HG02852 (cell line): ENCODE measurements around the gene PRRT3.
"Not testable (repeated sequence)": the region's sequence is repeated elsewhere in the genome, so short reads cannot be mapped to it uniquely, and the experiment has no call there.

ENCODE experiments used
- ATAC-seq: cut with Tn5 transposase; IDR thresholded peaks from one replicate; pipeline ENCODE4 v1.9.1; 2021; ENCODE audit warnings: mild to moderate bottlenecking, moderate library complexity; ENCODE audit not compliant: unreplicated experiment

PRRT3 gene

DNA sequence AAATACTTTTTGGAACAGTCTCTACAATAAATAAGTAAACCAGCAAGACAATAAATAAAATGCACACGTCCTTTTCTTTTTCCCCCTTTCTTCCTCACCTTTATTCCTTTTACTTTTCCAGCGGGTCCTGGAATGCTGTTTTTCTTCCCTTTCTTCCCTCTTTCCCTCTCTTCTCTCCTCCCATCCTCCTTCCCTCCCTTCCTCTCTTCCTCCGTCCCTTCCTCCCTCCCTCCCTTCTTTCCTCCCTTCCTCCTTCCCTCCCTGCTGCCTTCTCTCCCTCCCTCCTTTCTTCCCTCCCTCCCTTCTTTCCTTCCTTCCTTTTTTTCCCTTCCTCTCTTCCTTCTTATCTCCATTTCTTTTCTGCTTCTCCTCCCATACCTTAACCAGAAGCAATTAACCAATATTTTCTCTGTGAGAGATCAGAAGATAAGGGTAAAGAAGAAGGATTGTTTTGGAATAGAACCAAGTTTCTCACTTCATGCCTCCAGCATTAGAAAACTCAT is 52.9 kb downstream of the PRRT3 start:
- ATAC-seq = no peak

DNA sequence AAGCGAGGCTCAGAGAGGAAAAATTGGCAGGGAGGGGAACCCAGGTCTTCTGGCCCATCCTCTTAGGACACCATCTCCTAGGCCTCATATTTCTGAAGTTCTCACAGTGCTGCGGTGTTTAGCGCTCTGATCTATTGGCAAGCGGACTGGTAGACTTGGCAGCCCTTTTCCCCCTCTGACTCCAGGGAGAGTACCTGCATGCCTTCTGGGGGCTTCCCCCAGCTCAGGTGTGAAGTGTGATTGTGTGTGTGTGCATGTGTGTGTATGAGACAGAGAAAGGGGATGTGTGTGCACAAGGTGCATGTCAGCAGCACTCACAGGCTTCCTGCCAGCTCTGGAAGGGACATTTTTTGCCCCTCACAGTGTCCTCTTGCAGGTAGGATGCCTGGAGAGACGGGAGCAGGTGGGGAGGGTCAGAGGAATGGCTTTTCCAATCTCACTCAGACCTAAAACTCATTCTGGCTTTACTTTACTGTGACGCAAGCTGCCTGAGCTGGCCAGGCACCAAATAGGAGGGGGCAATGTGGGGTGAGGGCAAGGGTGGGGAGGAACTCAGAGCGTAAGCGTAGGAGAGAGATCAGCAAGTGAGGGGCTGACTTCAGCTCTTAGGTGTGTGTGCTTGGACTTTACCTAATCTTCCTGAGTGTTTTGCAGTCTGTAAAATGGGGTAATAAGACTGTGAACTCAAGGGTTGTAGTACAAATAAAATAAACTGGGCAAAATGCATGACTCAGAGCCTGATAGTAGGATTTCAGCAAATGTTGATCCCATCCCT is 53.6 kb downstream of the PRRT3 start:
- no peak for ATAC-seq

DNA sequence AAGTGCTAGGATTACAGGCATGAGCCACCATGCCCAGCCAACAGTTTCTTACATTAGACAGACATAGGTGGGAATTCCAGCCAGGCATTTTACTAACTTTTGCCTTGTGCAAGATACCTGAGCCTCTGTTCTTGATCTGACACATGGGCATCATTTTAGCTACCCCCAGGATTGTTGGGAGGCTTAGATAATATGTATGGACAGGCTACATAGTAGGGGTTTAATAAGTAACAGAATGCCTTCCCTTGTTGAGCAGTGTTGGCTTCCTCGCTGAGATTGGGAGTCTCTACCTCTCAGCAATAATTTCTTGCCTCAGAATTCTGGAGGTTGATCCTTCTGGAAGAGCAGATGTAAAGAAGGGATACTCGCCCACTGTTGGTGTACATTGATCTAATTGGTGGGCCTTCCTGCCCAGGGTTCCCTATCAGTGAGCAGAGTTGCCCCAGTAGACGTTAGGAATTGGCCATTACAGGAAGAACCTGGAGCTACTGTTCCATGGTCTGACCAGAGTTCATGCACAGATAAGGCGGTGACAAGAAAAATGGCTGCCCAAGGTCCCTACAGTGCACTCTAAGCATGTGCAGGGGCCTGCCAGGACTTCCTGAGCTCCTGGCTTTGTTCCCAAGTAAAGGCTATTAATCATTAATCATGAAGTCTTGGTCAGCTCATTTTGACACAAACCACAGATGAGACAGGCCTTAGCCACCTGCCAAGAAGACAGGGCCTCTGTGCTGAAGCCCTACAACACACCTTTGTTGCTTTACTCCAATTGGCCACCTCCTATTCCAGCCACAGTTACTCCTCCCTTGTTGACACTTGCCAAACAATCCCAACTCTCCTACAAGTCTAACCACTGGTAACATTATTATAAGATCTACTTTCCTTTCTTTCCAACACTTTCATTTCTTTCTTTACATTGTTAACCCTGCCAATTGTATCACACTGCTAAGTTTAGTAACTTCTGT is 54.5 kb downstream of the PRRT3 start:
- ATAC-seq = no peak

DNA sequence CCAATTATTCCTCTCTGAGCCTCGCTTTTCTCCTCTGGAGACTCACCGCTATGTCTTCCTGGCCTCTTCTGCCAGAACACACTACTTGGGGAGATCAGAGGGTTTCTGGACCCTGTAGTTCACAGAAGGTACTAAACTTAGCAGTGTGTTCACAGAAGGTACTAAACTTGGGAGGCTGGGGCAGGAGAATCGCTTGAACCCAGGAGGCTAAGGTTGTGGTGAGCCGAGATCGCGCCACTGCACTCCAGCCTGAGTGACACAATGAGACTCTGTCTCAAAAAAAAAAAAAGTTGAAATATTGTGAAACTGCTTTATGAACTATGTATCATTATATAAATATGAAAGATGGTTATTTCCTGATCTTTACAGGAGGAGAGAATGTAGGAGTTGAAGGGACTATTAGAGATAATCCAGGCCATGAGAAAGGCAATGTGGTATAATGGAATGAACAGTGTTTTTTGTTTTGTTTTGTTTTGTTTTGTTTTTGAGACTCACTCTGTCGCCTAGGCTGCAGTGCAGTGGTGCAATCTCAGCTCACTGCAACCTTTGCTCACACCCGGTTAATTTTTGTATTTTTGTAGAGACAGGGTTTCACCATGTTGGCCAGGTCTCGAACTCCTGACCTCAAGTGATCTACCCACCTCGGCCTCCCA is 55.3 kb downstream of the PRRT3 start:
- ATAC-seq = not testable (repeated sequence)

DNA sequence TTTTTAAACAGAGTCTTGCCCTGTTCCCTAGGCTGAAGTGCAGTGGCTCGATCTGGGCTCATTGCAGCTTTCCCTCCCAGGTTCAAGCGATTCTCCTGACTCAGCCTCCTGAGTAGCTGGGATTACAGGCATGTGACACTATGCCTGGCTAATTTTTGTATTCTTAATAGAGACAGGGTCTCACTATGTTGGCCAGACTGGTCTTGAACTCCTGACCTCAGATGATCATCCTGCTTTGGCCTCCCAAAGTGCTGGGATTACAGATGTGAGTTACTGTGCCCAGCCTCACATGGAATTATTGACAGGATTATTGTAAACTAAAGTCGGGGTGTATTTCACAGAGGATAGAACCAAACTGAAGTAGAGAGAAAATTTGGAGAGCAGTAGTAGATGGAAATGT is 56.5 kb downstream of the PRRT3 start:
- ATAC-seq = not testable (repeated sequence)
